ENCODE data around the gene HAP1. TPM values are rescaled to one million over a fixed set of nuclear protein-coding genes. Genes with fewer than 3 reads are reported as not detected.

Gene HAP1
- total and polyA plus RNA-seq, 10 donors: 0.33 to 8.4 (median 1.1) TPM

- Histone ChIP-seq H3K27ac (no peak overlapping the region), H3K4me1 (peaks cover 0 to 10% (median 6%) of the 10 kb centered on the region in 6 donors), H3K36me3 (no peaks in the 10 kb centered on the region), H3K4me3 (no peak overlapping the region), H3K27me3 (replicated peaks in 1 of 7) (peaks cover 0 to 25% (median 19%) of the 10 kb centered on the region in 7 donors), H3K9me3 (no peaks in the 10 kb centered on the region)
- no peak for DNase-seq
- intact Hi-C loops (cut with DNase I; ENCODE audit: low total_unique reads): no loop called here
- WGBS, 5 donors: 78 to 96% (median 91%) methylated on average over 5 of the region's 5 CpGs
- TF ChIP-seq POLR2A (IDR thresholded peaks at IDR 0.05) (no peak), POLR2AphosphoS5 (IDR thresholded peaks at IDR 0.05) (no peak)
- TF ChIP-seq, protein P1, sequence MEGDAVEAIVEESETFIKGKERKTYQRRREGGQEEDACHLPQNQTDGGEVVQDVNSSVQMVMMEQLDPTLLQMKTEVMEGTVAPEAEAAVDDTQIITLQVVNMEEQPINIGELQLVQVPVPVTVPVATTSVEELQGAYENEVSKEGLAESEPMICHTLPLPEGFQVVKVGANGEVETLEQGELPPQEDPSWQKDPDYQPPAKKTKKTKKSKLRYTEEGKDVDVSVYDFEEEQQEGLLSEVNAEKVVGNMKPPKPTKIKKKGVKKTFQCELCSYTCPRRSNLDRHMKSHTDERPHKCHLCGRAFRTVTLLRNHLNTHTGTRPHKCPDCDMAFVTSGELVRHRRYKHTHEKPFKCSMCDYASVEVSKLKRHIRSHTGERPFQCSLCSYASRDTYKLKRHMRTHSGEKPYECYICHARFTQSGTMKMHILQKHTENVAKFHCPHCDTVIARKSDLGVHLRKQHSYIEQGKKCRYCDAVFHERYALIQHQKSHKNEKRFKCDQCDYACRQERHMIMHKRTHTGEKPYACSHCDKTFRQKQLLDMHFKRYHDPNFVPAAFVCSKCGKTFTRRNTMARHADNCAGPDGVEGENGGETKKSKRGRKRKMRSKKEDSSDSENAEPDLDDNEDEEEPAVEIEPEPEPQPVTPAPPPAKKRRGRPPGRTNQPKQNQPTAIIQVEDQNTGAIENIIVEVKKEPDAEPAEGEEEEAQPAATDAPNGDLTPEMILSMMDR (IDR thresholded peaks at IDR 0.05 in 8 of 11, conservative IDR thresholded peaks at IDR 0.05 in 3 of 11): no peak
Observed at GRCh38 chr17:41740506-41740905, 6.1 kb upstream of the HAP1 start.

DNA sequence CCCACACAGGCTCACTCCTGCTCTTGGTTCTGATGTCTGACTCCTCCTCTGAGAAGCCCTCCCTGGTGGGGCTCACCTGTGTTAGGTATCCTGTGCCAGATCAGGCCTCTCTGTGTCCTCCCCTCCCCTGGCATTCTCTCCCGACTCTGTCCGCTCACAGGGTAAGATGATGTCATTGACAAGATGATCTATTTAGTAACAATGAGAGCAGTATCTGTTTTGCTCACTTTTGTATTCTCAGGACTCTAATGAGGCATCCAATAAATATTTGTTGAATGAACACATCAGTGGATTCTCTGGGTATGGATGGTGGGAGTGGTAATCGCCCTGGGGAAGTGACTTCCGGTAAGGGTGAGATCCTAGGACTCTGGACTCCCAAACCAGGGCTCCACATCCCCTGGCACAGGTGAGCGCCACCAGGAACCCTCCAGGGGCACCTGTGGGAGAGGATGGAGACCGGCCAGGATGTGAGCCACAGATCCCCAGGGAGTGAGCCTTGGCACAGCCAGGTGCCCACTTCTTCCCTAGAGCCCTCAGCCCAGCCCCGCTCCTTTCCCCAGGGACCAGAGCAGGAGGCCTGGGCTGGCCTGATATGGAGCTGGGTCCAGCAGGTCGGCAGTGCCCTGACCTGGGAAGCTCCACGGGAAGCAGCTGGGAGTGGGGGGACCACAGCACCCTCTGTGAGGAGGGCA, 5.4 kb upstream of the HAP1 start:
- DNase-seq: no peak
- Histone ChIP-seq H3K9me3 (no peaks in the 10 kb centered on the region), H3K27me3 (replicated peaks in 1 of 7) (peaks cover 0 to 32% (median 26%) of the 10 kb centered on the region in 7 donors), H3K4me1 (peaks cover 0 to 17% (median 11%) of the 10 kb centered on the region in 6 donors), H3K36me3 (no peaks in the 10 kb centered on the region), H3K27ac (no peak overlapping the region), H3K4me3 (no peak overlapping the region)
- intact Hi-C loops (cut with DNase I; ENCODE audit: low total_unique reads): loop anchor here (2.0 kb wide), 1 partner anchor 61 kb away; no protein-coding TSS in a partner anchor
- 68 to 84% (median 75%) methylated on average over 4 to 9 of the region's 9 CpGs for WGBS, 5 donors
- TF ChIP-seq POLR2A (IDR thresholded peaks at IDR 0.05): no peak
- no peak for TF ChIP-seq POLR2AphosphoS5 (IDR thresholded peaks at IDR 0.05)
- TF ChIP-seq, protein P1 (IDR thresholded peaks at IDR 0.05 in 8 of 11, conservative IDR thresholded peaks at IDR 0.05 in 3 of 11): no peak

GRCh38 chr17:41738801-41739112, 4.3 kb upstream of the HAP1 start:
- WGBS, 5 donors: 91 to 98% (median 94%) methylated on average over 5 of the region's 5 CpGs
- Histone ChIP-seq H3K27ac (no peak overlapping the region), H3K4me3 (no peak overlapping the region), H3K36me3 (no peaks in the 10 kb centered on the region), H3K4me1 (peaks cover 5 to 27% (median 22%) of the 10 kb centered on the region in 6 donors), H3K9me3 (no peaks in the 10 kb centered on the region), H3K27me3 (replicated peaks in 1 of 7) (peaks cover 5 to 43% (median 37%) of the 10 kb centered on the region in 7 donors)
- DNase-seq: no peak
- TF ChIP-seq POLR2AphosphoS5 (IDR thresholded peaks at IDR 0.05) (no peak), POLR2A (IDR thresholded peaks at IDR 0.05) (no peak)
- TF ChIP-seq, protein P1 (IDR thresholded peaks at IDR 0.05 in 8 of 11, conservative IDR thresholded peaks at IDR 0.05 in 3 of 11): no peak
- intact Hi-C loops (cut with DNase I; ENCODE audit: low total_unique reads): loop anchor here (2.0 kb wide), 1 partner anchor 62 kb away; no protein-coding TSS in a partner anchor

DNA sequence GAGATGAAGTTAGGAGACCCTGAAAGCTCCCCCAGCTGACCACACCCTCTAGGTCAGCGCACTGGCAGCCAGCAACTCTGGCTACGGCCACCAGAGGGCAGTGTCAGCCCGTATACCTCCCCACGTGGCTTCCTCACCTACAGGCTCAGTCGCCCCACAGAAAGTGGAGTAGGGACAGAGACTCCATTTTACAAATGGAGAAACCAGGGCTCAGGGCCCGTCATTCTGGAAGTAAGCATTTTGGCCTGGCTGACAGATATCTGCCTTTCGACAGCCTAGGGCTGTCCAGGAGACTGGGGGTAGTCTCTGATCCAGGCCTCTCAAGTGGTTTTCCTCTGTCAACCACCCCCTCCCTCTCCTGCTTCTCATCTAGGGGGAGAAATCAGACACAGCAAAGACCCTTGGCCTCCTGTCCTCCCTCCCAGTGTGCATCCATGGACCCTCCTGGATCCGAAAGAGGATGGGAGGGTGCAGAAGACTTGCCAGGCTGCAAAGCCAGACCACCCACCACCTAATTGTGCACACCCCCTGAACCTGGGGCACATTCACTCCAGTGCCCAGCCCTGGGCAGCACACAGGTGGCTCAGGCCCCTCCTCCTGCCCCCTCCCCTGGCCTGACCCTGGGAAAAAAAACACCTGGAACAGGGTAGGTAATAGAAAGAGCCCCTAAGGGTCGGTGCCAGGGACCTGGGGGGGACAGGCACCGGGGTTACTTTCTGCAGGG, 3.8 kb upstream of the HAP1 start:
- DNase-seq: peak; percentile 94
- WGBS, 5 donors: 28 to 33% (median 30%) methylated on average over 10 of the region's 10 CpGs

More for the DNA sequence above, 3.8 kb upstream of the HAP1 start:
- peaks cover 5 to 48% (median 42%) of the 10 kb centered on the region in 7 donors for H3K27me3 ChIP-seq (replicated peaks in 1 of 7)
- H3K4me3 ChIP-seq: no peak overlapping the region
- no peaks in the 10 kb centered on the region for H3K9me3 ChIP-seq
- no peak overlapping the region for H3K27ac ChIP-seq
- TF ChIP-seq, protein P1 (IDR thresholded peaks at IDR 0.05 in 8 of 11, conservative IDR thresholded peaks at IDR 0.05 in 3 of 11): peak; percentile 93 to 99 (median 98)
- TF ChIP-seq POLR2A (IDR thresholded peaks at IDR 0.05) (no peak), POLR2AphosphoS5 (IDR thresholded peaks at IDR 0.05) (peak in 2 of 3 donors; percentile 17 to 65)
- H3K4me1 ChIP-seq: peaks cover 5 to 32% (median 25%) of the 10 kb centered on the region in 6 donors
- no peaks in the 10 kb centered on the region for H3K36me3 ChIP-seq
- intact Hi-C loops (cut with DNase I; ENCODE audit: low total_unique reads): loop anchor here (2.0 kb wide), 1 partner anchor 63 kb away; no protein-coding TSS in a partner anchor
